Cortex of kidney (tissue), 1 donor: ENCODE results near the gene CD14.
"Not testable (repeated sequence)": the region's sequence is repeated elsewhere in the genome, so short reads cannot be mapped to it uniquely, and the experiment has no call there.

Source experiments
- DNase-seq: peaks from one replicate; lab custom pipeline; 2025; lab: John Stamatoyannopoulos, UW

Gene CD14

GRCh38 chr5:140633021-140633471 lies at the start of gene CD14:
TSS of gene CD14 (minus strand) at chr5:140633175. CDS start at chr5:140633071, 104 bp downstream.
- no peak for DNase-seq

DNA sequence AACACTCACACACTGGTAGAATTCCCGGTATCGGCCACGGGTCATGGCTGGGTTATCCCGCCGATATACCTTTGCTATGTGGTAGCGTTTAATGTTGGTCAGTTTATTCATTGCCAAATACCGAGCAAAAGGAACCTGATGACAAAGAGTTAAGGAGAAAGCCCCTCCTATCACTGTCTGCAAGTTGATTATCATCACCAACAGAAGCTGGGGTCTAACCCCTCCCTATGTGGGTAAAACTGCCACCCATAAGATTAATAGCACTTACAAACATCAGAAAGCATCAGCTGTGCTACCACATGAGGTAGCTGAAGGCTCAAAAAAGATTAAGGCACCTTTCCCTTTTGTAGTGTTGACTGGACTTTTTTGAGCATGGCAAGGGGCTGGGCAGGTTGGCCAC lies 46.0 kb upstream of the CD14 start:
- DNase-seq = no peak

GRCh38 chr5:140677947-140678346 lies 45.0 kb upstream of the CD14 start:
- DNase-seq = no peak

- DNase-seq = no peak
Observed at GRCh38 chr5:140674629-140675028, 41.7 kb upstream of the CD14 start.

- no peak for DNase-seq
Observed at GRCh38 chr5:140674211-140674610, 41.2 kb upstream of the CD14 start.

- DNase-seq = no peak
Observed at GRCh38 chr5:140673187-140673976, 40.4 kb upstream of the CD14 start, which contains the start of gene DND1. TSS of gene DND1 (minus strand) at chr5:140673576. CDS start at chr5:140673542, 34 bp downstream.

GRCh38 chr5:140672455-140673186 lies 39.6 kb upstream of the CD14 start:
- no peak for DNase-seq

GRCh38 chr5:140671472-140672125 lies 38.6 kb upstream of the CD14 start:
- DNase-seq = no peak

- DNase-seq = not testable (repeated sequence)
Observed at GRCh38 chr5:140671035-140671434, 38.1 kb upstream of the CD14 start.

DNA sequence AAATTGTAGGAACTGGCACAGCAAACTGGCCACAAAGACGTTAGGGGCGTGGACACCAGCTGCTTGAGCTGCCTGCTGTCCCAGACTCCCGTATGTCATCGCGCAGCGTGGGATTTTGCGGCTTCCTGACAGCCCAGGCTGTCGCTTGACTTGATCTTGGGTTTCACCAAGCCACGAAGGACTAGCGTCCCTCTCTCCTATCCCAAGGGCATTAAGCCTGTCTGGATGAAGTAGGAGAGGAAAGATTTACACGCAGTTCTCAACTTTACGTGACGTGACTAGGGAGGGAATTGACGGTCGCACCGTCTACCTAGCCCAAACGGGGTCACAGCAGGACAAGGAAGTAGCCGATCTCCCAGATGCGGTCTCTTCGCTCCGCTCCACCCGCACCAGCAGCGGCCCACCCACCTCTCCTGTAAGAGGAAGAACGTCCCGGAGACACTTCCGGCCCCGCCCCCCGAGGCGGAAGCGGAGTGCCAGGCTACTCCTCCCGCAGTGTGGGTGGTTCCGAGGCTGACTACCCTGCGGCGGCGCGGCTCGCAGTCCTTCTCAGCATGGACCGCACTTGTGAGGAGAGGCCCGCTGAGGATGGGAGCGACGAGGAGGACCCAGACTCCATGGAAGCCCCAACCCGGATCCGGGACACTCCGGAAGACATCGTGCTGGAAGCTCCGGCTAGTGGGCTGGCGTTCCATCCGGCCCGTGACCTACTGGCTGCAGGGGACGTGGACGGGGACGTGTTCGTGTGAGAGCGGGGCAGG lies 31.6 kb upstream of the CD14 start, which contains the start of gene WDR55:
Gene WDR55 (plus strand): TSS at position 546 of the 761 bp plus-strand sequence. CDS start 9 bp downstream, at position 555.
- peak; percentile 67 for DNase-seq

DNA sequence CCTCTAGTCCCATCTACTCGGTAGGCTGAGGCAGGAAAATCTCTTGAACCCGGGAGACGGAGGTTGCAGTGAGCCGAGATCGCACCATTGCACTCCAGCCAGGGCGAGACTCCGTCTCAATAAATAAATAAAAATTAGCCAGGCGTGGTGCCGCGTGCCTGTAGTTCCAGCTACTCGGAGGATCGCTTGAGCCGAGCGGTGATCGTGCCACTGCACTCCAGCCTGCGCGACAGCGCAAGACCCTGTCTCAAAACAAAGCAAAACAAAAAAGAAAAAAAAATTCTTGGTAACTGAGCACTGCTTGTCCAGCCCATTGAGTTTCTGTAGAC lies 31.0 kb upstream of the CD14 start:
- no peak for DNase-seq

GRCh38 chr5:140660371-140660770 lies 27.4 kb upstream of the CD14 start:
- DNase-seq = not testable (repeated sequence)

- no peak for DNase-seq
Observed at GRCh38 chr5:140658870-140659269, 25.9 kb upstream of the CD14 start.

DNA sequence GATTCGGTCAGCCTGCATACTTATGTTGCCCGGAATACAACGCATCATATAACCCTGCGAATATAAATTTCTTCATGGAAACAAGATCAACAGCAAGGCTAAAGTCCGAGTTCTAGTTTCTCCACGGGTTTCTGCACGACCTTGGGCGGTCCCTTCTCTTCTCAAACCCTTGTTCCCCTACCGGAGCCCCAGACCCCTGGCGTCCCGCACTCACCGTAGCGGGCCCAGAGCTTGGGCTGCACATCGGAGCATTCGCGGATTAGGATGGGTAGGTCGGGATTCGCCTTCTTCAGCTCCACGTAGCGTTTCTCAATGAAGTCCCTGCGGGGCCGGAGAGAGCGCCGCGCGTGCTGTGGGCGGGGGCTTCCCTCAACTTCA lies 14.1 kb upstream of the CD14 start:
- DNase-seq = no peak

DNA sequence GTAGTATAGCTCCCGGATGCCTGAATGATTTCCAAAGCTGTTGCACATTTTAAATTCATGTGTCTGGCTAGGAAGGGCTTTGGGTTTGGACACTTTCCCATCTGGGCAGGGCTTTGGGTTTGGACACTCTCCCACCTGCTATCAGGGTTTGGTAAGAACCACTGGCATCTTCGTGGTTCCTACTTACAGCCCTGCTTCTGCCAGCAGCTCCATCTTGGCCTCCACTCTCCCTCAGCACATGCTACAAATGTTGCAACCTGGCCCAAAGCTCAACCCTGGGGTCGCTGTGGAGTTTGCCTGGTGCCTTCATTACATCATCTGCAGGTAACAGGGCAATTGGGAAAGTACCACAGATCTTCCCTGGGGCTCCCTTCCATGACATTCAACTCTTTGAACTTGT lies 9.7 kb upstream of the CD14 start:
- DNase-seq = no peak

DNA sequence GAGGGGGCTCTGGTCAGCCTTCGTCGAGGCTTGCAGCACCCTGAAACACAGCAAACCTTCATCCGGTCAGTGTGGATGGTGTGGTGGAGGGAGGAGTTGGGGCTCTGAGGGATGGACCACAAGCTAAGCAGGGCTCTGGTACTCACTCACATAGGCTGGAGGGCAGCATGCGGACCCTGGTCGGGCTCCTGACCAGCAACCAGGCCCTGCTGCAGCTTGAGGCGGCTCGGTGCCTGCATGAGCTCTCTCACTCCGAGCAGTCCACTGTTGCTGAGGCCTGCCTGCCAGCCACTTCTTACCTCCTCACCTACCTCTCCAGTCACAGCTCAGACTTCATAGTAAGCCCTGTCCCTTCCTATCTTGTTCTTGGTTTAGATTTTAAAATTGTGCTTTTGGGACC lies 8.7 kb upstream of the CD14 start:
- DNase-seq = no peak

- DNase-seq = peak; percentile 45
Observed at GRCh38 chr5:140639148-140639981, 6.4 kb upstream of the CD14 start, which contains the start of gene TMCO6. TSS of gene TMCO6 (plus strand) at chr5:140639451. CDS start at chr5:140639528, 77 bp downstream.

GRCh38 chr5:140638898-140639147 lies 5.8 kb upstream of the CD14 start:
- DNase-seq = not testable (repeated sequence)

- no peak for DNase-seq
Observed at GRCh38 chr5:140637371-140638100, 4.6 kb upstream of the CD14 start.
